Measurements from ENCODE around the gene AUTS2.

The AUTS2 gene

DNA sequence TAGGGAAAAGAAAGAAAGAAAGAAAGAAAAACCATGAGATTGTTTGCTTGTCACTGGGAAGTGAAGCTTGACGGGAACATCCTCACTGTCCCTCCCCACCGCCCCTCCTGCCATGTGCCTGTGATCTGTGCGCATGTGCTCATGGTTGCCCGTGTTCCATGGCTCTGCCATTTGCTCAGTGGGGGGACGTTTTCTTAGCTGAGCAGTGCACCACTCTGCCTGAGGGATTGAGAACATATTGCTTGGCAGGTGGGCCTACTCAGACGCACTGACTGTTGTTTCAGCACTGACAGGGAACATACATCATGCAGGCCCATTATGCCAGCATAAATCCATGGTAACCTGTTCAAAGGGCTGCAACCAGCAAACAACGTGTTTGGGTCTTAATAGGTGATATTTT, 785.7 kb downstream of the AUTS2 start:
- DNase-seq (ENCODE audit: low spot score): no peak

DNA sequence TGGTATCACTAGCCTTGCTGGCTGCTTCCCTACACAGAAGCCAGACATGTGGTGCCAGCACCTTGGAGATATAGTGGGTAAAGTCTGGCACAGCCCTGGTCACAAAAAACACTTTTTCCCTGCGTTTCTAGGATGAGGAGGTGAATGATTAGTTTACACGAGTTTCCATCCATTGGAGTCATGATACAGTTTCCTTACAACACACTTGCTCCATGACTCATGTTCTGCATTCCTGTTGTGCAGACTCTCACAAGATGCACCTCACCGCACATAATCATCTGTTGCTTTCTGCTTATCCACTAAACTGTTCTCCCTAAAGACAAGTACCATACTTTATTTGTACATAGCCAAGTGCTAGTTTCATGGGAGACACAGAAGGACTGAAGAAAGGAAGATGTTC, 786.6 kb downstream of the AUTS2 start:
- no peak for DNase-seq (ENCODE audit: low spot score)

DNA sequence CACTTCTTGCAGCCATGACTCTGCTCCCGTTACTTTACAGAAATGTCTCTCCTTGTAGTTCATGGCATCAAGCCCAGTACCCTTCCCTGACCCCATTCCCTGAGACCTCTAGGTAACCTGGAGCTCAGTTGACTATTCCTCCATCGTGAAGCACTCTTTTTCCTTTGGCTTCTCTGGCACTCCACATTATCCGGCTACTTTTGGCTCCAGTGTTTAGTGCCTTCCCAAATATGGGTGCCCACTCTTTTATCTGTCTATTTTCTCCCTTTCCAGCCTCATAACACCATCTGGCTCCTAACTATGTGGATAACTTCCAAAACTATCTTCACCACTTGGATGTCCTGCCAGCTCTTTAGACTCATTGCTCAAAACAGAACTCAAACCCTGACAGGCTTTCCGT, 788.9 kb downstream of the AUTS2 start:
- DNase-seq (ENCODE audit: low spot score): no peak

DNA sequence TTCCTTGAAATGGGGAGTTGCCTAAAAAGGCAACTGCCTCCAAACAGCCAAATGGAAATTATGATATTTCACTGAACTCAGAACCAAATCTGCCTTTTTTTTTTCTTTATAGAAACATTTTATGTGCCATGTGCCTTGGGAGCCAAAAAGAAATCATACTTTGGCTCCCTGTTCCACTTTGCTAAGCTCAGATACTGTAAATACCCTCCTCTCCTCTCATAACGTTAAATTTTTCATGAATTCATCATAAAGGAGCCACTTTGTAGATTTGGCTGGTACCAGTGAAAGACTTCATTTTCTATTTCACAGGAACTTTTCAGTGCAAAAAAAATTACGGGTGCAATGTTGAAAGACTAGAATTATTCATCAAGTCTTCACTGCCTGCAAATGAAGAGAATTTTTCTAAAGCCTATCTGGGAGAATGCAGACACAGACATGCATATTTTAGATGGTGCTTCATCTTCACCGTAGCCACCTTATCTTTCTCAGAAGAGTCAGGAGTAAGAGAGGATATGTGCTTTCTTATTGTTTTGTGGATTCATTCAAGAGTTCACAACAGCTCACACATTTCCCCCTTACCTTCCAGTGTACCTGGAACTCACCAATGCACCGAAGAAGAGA, 791.4 kb downstream of the AUTS2 start:
- DNase-seq (ENCODE audit: low spot score): no peak

DNA sequence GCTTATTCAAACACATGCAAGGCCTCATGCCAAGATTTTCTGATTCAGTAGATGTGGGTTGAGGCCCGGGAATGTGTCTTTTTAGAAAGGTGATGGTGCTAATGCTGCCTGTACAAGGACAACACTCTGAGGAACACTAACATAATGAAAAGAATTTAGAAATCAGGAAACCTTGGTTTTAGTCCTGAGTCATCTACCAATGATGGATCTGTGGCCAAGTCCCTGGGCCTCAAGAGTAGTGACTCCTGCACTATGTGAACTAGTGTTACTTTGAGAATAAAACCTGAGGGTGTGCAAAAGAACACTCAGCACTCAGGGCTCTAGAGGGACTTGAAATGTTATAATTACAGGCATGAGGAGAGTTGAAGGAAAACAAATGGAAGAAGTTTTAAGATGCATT, 792.0 kb downstream of the AUTS2 start:
- DNase-seq (ENCODE audit: low spot score): no peak

DNA sequence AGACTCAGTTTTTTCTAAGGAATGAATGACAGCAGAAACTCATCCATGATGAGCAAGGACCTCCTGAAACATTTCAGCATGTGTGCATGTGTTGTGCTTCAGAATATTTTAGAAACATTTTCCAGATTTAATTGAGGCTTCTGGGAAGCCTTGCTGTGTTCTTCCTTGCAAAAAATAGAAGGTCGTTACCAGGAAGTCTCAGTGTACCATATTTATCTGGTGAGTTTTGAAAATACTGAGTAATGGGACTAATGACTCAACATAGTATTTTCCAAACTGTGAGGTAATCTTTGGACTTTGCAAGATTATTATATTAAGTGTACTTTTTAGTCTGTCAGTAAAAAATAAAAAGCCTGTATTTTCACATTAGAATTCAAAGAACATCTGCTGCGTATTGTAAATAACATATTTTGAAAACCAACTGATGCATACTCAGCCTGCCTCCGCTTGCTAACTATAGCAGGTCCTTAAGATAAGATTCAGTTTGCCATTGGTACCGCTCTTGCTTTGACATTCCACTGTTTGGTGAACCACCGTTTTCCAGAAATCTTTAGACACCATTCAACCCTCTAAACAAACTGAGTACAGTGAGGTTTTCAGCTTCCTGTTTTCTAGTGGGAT, 794.1 kb downstream of the AUTS2 start:
- no peak for DNase-seq (ENCODE audit: low spot score)

DNA sequence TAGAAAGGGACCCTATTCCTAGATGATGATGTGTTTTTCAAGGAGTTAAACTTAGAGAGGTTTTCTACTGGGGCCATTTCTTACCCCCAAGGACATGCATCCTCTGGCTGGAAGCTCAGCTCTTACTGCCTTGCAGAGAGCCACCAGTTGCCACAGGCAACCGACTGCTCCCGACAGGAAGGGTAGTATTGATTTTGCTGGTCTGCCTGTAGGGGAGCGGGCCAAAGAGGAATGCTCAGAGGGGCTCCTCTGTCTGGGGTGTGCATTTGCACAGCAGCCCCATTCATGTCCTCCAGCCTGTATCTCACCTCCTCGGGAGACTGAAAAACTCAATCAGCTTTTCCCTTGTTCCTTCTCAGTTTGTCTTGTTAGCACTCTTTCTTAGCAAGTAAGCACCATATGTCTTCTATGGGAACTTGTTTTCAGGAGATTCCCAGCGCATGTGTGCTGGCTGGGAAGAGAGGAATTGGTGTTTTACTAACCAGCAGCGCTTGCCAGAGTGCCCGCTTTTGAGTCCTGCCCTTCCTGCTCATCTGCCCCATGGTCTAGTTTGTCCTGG, 794.7 kb downstream of the AUTS2 start:
- no peak for DNase-seq (ENCODE audit: low spot score)

DNA sequence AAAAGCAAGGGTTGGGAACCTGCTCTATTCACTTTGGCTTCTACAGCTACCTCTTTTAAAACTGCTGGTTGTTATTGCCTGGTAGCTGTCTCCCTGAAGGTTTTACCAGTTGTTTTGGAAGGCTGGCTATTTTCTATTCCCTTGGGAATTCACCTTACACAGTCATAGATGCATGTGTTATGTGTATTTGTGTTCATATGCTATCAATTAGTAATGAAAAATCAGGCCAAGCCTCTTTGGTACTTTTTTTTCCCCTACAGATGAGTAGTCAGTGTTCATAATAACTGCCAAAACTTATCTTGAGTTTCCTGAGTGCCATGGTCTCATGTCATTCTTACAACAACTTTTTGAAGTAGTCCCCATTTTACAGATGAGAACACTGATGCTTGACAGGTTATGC, 795.7 kb downstream of the AUTS2 start:
- DNase-seq (ENCODE audit: low spot score): no peak

DNA sequence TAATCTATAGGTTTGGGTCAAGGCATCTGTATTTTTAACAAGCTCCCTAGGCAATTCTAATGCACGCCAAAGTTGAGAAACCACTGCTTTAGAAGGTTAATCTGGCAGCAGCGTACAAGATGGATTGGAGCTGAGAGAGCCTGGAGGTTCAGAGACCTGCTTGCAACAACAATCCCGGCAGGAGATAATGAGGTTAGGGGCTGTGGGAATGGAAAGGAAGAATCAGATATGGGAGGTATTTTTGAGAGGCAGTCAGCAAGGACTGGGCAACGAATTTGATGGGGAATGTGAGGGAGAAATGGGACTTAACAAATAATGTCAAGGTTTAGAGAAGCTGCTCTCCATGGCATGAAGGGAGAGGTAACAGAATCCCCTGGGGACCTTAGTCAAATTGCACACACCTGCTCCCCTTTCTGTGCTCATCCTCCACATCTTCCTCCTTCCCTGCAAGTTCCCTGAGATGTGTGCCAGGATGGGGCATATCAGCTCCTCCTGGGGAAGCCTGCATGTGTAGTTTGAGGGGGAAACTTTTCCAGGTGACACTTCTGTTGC, 802.6 kb downstream of the AUTS2 start:
- DNase-seq (ENCODE audit: low spot score): no peak

DNA sequence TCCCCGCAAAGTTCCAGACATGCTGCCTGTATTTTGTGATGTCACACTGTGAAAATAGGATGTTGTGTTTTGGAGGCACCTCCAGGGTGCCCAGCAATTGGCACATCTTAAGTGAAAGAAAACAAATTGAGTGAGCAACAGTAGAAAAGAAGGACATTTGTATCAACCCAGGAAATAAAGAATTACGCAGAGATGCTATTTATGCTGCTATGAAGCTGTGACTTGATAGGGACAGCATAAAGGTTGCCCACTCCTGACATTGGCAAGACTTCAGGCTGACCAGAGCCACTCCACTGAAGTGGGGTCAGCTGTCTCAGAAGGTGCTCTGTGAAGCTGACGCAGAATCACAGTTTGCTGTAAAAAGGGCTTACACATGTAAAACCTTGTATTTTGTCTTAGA, 803.8 kb downstream of the AUTS2 start:
- DNase-seq (ENCODE audit: low spot score): no peak

DNA sequence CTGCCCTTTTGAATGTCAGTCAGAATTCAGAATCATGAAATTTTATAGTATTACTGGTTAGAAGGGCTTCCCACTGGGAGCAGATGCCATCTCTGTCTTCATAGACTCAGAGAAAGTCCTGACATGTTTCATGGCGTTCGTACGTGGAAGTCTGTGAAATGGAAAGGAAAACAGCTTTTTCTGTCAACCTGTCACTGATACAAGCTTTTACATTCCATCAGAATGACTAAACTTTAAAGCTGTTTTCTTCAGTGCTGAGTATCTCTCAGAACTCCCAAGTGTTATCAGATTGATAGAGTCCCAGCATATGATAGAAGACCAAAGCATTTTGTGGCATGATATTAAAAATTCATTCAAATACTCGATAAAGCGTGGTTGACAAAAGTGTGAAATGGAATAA, 807.0 kb downstream of the AUTS2 start:
- DNase-seq (ENCODE audit: low spot score): no peak

DNA sequence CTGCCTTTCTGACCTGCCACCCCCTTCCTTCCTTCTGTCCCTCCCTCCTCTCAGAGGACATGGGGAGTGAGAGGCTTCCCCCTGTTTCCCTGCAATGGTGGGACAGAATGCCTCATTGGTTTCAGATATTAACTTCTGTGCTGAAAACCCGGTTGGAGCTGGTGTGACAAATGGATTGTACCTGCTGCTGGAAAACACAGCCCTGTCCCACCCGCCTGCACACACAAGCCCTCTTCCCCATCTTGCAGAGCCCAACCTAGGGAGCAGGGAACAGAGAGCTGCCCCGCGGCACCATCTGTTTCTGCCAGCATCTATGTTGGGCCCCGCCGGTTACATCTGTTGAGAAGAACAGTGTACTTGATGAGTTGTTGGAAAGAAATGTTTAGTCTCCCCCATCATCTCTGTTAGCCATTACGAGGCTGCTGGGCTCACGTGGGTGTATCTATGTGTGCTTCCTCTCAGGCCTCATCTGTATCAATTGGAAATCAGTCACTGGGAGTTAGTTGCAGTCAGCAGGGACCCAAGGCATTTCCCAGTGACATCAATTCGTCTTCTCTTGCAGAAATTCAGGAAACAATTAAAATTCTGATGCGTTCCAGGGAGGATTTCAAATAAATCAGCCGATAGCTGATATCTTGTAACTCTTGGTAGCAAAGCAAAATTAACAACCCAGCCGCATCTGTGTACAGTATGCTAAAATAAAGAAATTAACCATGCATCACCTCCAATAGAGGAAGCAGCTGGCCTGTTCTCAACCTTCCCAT, 808.1 kb downstream of the AUTS2 start:
- no peak for DNase-seq (ENCODE audit: low spot score)

DNA sequence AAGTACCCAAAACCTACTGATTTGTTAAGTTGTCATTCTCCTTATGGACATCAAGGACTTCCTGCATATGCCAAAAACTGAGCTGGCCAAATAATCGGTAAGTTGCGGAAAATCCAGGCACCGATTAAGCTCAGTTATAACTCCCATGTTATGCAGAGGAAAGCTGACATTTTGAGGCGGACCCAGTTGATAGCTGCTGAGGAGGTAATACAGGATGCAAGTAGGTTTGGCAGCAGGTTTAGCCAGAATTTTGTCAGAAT, 808.6 kb downstream of the AUTS2 start:
- no peak for DNase-seq (ENCODE audit: low spot score)

DNA sequence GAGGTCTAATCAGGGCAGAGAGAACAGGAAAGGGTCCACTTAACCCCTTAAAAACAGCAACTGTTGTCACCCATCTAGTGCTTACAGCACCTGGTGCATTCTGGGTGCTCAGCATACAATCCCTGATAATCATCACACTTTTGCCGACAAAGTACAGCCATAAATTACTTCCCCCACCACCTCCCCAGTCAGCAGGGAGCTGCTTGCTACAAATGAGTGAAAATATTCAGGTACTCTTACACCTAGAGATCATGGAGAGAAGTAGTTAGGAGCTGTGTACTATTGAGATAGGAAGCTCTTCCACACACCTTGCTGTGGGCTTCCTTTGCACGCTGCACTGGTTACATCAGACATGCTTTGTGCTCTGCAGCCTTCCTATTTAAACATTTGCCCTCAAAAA, 810.2 kb downstream of the AUTS2 start:
- no peak for DNase-seq (ENCODE audit: low spot score)

DNA sequence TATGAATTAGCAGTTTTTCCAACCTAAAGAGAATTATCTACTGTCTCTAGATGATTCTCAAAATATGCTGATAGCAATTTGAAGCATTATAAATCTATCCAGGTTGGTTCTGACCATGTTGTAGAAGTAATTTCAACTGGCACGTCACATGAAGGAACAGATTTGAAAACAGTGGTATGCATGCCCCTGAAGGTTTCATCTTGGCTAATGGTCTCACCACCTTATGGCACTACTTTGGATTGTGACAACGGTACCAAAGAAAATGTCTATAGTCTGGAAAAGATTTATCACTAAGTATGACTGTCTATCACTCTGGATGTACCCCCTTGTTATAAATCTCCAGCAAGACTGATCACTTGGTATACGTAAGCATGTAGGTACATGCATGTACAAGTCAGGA, 810.6 kb downstream of the AUTS2 start:
- no peak for DNase-seq (ENCODE audit: low spot score)

DNA sequence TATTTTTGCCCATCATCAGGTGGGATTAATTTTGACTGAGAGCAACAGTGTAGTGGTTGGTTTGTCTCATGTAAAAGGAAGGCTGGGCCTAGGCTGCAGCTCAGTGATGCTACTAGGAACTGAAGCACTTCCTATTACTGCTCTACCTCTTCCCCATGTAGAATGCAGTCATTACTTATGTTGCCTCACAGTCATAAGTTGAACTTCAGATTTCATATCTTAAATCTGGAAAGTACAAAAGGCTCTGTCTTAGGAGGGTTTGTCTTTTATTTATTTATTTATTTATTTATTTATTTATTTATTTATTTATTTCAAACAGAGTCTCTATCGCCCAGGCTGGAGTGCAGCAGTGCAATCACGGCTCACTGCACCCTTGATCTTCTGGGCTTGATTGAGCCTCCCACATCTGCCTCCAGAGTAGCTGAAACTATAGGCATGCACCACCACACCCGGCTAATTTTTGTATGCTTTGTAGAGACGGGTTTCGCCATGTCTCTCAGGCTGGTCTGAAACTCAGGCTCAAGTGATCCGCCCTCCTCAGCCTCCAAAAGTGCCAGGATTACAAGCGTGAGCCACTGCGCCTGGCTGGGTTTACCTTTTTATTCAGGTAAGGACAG, 812.0 kb downstream of the AUTS2 start:
- DNase-seq (ENCODE audit: low spot score): no peak

DNA sequence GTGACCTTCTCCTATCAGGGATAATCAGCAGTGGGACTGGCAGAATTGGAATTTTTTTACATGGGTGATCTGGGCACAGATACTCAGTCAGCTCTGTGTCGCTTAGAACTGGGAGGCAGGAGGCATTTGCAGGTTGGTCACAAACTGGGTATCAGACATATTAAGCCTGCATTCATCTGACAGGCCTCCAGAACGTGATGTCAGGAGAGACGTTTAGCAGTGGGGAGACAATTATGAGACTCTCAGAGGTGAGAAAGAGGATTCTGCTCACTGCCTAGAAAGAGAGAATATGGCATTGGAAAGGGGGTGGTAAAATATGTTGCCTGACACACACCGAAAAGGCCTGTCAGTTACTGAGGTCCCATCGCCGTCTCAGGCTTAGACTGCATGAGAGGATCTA, 816.1 kb downstream of the AUTS2 start:
- DNase-seq (ENCODE audit: low spot score): no peak

DNA sequence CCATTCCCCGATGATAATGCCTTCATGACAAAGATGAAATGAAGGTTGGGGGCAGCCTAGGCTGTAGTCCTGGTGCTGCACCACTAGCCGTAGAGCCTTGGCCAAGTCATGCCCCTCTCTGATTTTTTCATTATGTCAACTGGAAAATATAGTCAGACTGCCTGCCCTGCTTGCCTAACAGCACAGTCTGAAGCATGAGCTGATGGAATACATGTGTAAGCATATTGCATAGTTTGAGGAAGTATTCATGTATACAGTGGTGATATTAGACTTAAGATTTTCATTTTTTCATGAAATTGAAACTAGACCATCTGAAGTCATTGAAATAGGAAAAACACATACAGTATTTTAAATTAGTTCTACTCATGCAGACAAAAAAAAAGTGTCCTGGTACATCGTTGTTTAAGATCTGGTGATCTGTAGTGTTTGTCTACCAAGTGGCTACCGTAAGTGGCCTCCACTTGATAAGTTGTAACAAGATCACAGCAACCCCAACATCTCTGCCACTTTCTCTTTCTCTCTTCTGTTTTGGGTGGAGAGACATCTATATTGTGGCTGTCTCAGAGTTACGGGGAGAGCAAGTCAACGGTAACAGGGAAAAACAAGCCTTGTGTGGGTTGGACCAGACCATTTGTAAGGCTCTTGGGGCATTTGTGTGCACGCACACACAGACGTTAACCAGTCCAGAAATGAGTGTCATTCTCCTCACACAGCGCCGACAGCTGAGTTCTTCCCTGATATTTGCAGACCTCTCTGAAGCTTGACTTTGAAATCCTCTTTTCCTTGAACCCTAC, 817.1 kb downstream of the AUTS2 start:
- DNase-seq (ENCODE audit: low spot score): no peak

DNA sequence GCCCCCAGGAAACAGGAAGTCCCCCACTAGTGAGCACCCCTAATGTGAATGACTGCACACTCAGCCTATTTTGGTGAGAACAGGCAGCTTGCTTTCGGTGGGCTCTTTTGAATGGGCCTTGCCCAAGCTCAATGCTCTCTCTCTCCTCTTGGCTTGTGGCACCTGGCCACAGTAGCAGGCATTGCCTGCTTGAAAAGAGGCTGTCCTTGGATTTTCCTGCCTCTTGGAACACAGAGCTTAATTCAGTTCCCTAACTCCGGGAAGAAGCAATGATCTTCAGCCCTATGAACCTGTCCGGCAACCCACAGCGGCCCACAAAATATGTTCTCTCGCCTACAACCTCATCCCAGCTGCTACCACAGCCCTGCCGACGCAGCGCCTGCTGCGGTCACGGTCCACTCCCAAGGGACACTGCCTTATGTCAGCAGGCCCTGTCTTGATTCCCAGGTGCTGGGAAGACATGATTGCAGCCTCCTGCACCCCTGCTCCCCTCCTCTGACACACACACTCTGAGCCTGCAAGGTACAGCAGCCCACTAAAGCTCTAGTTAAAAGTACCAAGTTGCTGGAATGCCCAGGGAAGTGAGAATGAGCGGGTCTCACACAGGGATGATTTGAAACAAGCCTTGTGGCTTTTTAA, 818.2 kb downstream of the AUTS2 start:
- no peak for DNase-seq (ENCODE audit: low spot score)

DNA sequence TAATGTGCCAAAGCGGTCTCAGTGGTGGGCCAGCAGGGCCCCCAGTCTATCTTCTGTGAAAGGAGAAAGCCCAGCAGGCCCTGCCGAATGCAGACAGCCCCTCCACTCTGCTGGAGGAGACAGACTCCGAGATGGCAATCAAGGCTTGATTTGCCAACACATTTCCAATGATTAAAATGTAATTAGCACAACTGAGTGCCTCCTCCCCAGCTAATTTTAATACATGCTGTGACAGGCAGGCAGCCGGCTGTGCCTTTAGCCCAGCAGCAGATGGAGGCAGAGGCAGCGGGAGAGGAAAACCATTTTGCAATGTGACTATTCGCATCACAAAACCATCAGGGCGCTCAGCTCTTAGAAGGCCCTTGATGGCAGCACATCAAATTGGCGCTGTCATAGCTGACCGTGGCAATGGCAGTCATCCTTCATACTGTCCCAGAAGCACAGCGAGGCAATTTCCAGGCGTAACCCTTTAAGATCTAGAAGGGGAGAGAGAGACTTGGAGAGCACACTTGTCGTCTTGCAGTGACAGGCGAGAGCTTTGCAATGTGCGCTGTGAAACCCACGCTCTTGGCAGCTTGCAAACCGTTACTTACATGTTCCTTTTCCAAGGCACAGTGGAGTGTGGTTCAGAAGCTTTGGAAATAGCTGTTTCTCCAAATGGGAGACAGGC, 818.8 kb downstream of the AUTS2 start:
- DNase-seq (ENCODE audit: low spot score): no peak
